Gastrocnemius medialis (tissue), 4 donors: Measurements from ENCODE around the gene KPNA1. TPM values are rescaled to one million over a fixed set of nuclear protein-coding genes. Genes with fewer than 3 reads are reported as not detected.

Source experiments
- ATAC-seq, 2 donors: fragments of 150-250 bp; one replicate each; pipeline ENCODE4 v1.9.1; 2016
- DNase-seq, 2 donors: peaks; one replicate each; pipeline ENCODE4 v3.0.0-alpha.2; 2019
- H3K27ac ChIP-seq, 4 donors: fragments of 200-600 bp; sonication (generic); 1 replicate in 1 of 4; 2 replicates in 3 of 4; pipeline ENCODE4 v1.5.1; 2016 to 2018; ENCODE audit warnings: mild to moderate bottlenecking in 2 of 4, moderate library complexity in 1 of 4
- H3K27me3 ChIP-seq, 3 donors: fragments of 200-600 bp; sonication (generic) in 2 of 3; 1 replicate in 1 of 3; 2 replicates in 2 of 3; pipeline versions ENCODE4 v1.5.1 to v1.6.0; 2016 to 2019; ENCODE audit warnings: mild to moderate bottlenecking in 1 of 3, moderate library complexity in 1 of 3
- H3K36me3 ChIP-seq, 2 donors: fragments of 200-600 bp; sonication (generic) in 1 of 2; one replicate each; pipeline ENCODE4 v1.5.1; 2017 to 2018
- H3K4me1 ChIP-seq, 2 donors: fragments of 200-600 bp; sonication (generic) in 1 of 2; one replicate each; pipeline ENCODE4 v1.5.1; 2016 to 2017; ENCODE audit warnings: mild to moderate bottlenecking in 2 of 2
- H3K4me3 ChIP-seq, 4 donors: fragments of 200-600 bp; sonication (generic) in 3 of 4; 1 replicate in 1 of 4; 2 replicates in 3 of 4; pipeline ENCODE4 v1.5.1; 2016 to 2019; ENCODE audit warnings: mild to moderate bottlenecking in 2 of 4
- H3K9me3 ChIP-seq, 3 donors: fragments of 200-600 bp; sonication (generic) in 2 of 3; 1 replicate in 1 of 3; 2 replicates in 2 of 3; pipeline ENCODE4 v1.5.1; 2016 to 2019
- POLR2A ChIP-seq, 2 donors: fragments of 450-650 bp; IDR thresholded peaks; one replicate each; pipeline ENCODE4 v1.6.1; 2017; ENCODE audit warnings: antibody characterized with exemption in 2 of 2, mild to moderate bottlenecking in 2 of 2, moderate library complexity in 2 of 2
- in situ Hi-C, 4 donors: fragments of 200-750 bp; cut with MboI; loops; one replicate each; pipeline versions ENCODE4 v1.15.0 to v1.8.0; 2017; ENCODE audit warnings: low sequenced_read_pairs in 4 of 4
- intact Hi-C: fragments of 100-400 bp; cut with DNase I; formaldehyde crosslinking; loops from one replicate; pipeline ENCODE4 v1.15.1; 2023; ENCODE audit warnings: low total_unique reads
- total RNA-seq, 4 donors: library from RNA; depleted of rRNA; stranded (reverse); fragments of >200 nt; gene quantifications; one replicate each; pipeline versions ENCODE4 v1.1.0 to v1.2.3, GENCODE V29; 2016
- TF ChIP-seq, protein P1 (sequence below), 5 experiments: fragments of 450-650 bp in 3 of 5; fragments of 200-600 bp in 2 of 5; sonication (generic) in 2 of 5; IDR thresholded peaks in 4 of 5; conservative IDR thresholded peaks in 1 of 5; 1 replicate in 4 of 5; 2 replicates in 1 of 5; pipeline ENCODE4 v1.5.1; 2016 to 2019; ENCODE audit warnings: antibody characterized with exemption in 5 of 5, mild to moderate bottlenecking in 3 of 5, moderate library complexity in 3 of 5

The KPNA1 gene
- total RNA-seq, 4 donors from 2014 or later = 108 to 119 (median 112) TPM

DNA sequence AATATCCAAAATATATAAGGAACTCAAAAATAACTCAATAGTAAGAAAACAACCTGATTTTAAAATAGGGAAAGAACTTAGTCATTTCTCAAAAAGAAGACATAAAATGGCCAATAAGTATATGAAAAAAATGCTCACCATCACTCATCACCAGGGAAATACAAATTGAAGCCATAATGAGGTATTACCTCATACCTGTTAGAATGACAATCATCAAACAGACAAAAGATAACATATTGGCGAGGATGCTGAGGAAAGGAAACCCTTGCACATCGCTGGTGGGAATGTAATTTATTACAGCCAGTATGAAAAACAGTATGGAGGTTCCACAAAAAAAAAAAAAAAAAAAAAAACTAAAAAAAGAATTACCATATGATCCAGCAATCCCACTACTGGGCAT, 38.2 kb downstream of the KPNA1 start:
- intact Hi-C loops = no loop called here
- Histone ChIP-seq H3K36me3 (no peaks in the 10 kb centered on the region), H3K9me3 (no peaks in the 10 kb centered on the region), H3K4me1 (peaks cover 17 to 19% of the 10 kb centered on the region in 2 donors), H3K27me3 (no peaks in the 10 kb centered on the region), H3K4me3 (no peak overlapping the region), H3K27ac (no peak overlapping the region)
- no peak for TF ChIP-seq POLR2A (IDR thresholded peaks at IDR 0.05)
- TF ChIP-seq, protein P1, sequence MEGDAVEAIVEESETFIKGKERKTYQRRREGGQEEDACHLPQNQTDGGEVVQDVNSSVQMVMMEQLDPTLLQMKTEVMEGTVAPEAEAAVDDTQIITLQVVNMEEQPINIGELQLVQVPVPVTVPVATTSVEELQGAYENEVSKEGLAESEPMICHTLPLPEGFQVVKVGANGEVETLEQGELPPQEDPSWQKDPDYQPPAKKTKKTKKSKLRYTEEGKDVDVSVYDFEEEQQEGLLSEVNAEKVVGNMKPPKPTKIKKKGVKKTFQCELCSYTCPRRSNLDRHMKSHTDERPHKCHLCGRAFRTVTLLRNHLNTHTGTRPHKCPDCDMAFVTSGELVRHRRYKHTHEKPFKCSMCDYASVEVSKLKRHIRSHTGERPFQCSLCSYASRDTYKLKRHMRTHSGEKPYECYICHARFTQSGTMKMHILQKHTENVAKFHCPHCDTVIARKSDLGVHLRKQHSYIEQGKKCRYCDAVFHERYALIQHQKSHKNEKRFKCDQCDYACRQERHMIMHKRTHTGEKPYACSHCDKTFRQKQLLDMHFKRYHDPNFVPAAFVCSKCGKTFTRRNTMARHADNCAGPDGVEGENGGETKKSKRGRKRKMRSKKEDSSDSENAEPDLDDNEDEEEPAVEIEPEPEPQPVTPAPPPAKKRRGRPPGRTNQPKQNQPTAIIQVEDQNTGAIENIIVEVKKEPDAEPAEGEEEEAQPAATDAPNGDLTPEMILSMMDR (IDR thresholded peaks at IDR 0.05 in 4 of 5, conservative IDR thresholded peaks at IDR 0.05 in 1 of 5) = no peak
- DNase-seq (no peak), ATAC-seq (no peak)
- in situ Hi-C loops = no loop called here

DNA sequence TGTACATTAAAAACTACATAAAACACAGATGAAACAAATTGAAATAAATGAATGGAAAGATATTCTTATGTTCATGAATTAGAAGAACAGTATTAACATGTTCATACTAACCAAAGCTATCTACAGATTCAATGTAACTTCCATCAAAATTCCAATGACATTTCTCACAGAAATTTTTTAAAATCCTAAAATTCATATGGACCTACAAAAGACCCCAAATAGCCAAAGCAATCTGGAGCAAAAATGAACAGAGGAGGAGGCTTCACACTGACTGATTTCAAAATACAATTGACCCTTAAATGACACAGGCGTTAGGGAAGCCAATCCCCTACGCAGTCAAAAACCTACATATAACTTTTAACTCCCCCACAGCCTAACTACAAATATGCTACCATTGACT, 39.4 kb downstream of the KPNA1 start:
- ATAC-seq (no peak), DNase-seq (no peak)
- no peak for TF ChIP-seq POLR2A (IDR thresholded peaks at IDR 0.05)
- TF ChIP-seq, protein P1 (IDR thresholded peaks at IDR 0.05 in 4 of 5, conservative IDR thresholded peaks at IDR 0.05 in 1 of 5) = no peak
- in situ Hi-C loops (no loop called here), intact Hi-C loops (no loop called here)
- peaks cover 17 to 23% of the 10 kb centered on the region in 2 donors for H3K4me1 ChIP-seq
- no peaks in the 10 kb centered on the region for H3K36me3 ChIP-seq
- no peak overlapping the region for H3K27ac ChIP-seq
- H3K9me3 ChIP-seq = no peaks in the 10 kb centered on the region
- H3K4me3 ChIP-seq = no peak overlapping the region
- H3K27me3 ChIP-seq = no peaks in the 10 kb centered on the region

DNA sequence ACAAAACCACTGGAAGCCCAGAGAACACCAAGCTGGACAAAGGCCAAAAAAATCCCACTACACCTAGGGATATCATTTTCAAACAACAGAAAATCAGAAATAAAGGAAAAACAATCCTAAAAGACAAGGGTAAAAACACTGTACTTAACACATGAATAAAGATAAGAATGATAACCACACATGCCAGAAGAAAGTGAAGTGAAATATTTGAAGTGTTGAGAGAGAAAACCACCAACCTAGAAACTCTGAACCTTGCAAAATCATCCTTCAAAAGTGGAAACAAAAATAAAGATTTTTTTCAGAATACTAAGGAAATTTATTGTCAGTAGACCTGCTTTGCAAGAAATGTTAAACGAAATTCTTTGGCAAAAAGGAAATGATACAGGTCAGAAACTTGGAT, 45.1 kb downstream of the KPNA1 start:
- no peak for TF ChIP-seq POLR2A (IDR thresholded peaks at IDR 0.05)
- Histone ChIP-seq H3K27ac (no peak overlapping the region), H3K4me3 (no peak overlapping the region), H3K36me3 (peaks cover 0 to 19% of the 10 kb centered on the region in 2 donors), H3K9me3 (no peaks in the 10 kb centered on the region), H3K27me3 (no peaks in the 10 kb centered on the region), H3K4me1 (peaks cover 15 to 27% of the 10 kb centered on the region in 2 donors)
- DNase-seq = no peak
- intact Hi-C loops = loop anchor here (5.0 kb wide), 1 partner anchor 47 kb away; no protein-coding TSS in a partner anchor
- in situ Hi-C loops = no loop called here
- no peak for ATAC-seq

DNA sequence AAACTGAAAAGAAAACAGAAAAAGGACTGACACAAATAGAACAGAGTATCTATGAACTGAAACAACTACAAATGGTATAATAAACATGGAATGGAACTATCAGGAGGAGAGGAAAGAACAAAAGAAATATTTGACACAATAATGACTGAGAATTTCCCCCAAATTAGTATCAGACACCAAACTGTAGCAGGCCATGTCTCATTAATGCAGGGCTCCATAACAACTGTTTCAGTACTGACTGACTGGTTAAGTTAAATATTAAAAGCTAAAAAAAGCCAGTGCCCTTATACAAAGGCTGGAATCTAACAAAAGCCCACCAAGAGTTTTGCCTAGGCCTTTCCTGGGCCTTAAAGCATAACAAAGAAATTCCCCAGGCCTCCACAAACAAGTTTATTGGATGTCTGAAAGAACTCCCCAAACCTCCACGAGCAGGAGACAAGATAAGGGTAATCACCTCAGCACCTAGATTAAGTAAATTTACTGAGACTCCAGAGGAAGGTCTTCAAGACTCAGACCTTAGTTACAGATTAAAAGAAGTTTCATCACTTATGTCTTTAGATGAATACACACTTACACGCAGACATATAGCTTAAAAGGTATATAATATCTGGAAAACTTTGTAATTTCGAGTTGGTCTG, 45.7 kb downstream of the KPNA1 start:
- Histone ChIP-seq H3K27ac (no peak overlapping the region), H3K4me1 (peaks cover 15 to 26% of the 10 kb centered on the region in 2 donors), H3K4me3 (no peak overlapping the region), H3K9me3 (no peaks in the 10 kb centered on the region), H3K27me3 (no peaks in the 10 kb centered on the region), H3K36me3 (peaks cover 0 to 21% of the 10 kb centered on the region in 2 donors)
- DNase-seq (no peak), ATAC-seq (no peak)
- intact Hi-C loops = loop anchor here (5.0 kb wide), 1 partner anchor 47 kb away; no protein-coding TSS in a partner anchor
- in situ Hi-C loops = no loop called here
- TF ChIP-seq POLR2A (IDR thresholded peaks at IDR 0.05) = no peak
- TF ChIP-seq, protein P1 (IDR thresholded peaks at IDR 0.05 in 4 of 5, conservative IDR thresholded peaks at IDR 0.05 in 1 of 5) = no peak

DNA sequence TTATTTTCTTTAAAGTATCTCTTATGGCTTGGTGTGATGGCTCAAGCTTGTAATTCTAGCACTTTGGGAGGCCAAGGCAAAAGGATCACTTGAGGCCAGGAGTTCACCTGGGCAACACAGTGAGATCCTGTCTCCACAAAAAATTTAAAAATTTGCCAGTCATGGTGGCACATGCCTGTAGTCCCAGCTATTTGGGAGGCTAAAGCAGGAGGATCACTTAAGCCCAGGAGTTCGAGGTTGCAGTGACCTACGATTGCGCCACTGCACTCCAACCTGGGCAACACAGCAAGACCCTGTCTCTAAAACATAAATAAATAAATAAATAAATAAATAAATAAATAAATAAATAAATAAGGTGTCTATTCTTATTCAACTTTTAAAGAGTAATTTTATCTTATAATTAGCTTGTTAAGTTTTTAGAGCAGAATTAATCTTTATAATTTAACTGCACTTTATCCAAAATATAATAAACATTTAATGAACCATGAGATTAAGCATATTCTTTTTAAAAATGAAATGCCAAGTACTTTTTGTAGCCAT, 48.0 kb downstream of the KPNA1 start:
- in situ Hi-C loops = no loop called here
- H3K36me3 ChIP-seq = peaks cover 0 to 39% of the 10 kb centered on the region in 2 donors

More for the DNA sequence above, 48.0 kb downstream of the KPNA1 start:
- TF ChIP-seq, protein P1 (IDR thresholded peaks at IDR 0.05 in 4 of 5, conservative IDR thresholded peaks at IDR 0.05 in 1 of 5) = no peak
- TF ChIP-seq POLR2A (IDR thresholded peaks at IDR 0.05) = no peak
- intact Hi-C loops = loop anchor here (5.0 kb wide), 1 partner anchor 44 kb away; no protein-coding TSS in a partner anchor
- DNase-seq (no peak), ATAC-seq (no peak)
- Histone ChIP-seq H3K4me1 (peaks cover 14 to 15% of the 10 kb centered on the region in 2 donors), H3K9me3 (no peaks in the 10 kb centered on the region), H3K27ac (no peak overlapping the region), H3K4me3 (no peak overlapping the region), H3K27me3 (no peaks in the 10 kb centered on the region)
